Body of pancreas (tissue), 4 donors: Measurements from ENCODE around the gene VPS39. TPM values are rescaled to one million over a fixed set of nuclear protein-coding genes. Genes with fewer than 3 reads are reported as not detected.

Experiments used
- ATAC-seq: fragments of 150-250 bp; one replicate; pipeline ENCODE4 v1.9.1; 2016
- DNase-seq, 4 donors: peaks; one replicate each; pipeline ENCODE4 v3.0.0-alpha.2; 2019
- H3K27ac ChIP-seq, 4 donors: fragments of 200-600 bp; sonication (generic); 1 replicate in 3 of 4; 2 replicates in 1 of 4; pipeline versions ENCODE4 v1.5.1 to v1.6.1; 2016 to 2019; ENCODE audit warnings: mild to moderate bottlenecking in 1 of 4, mixed read lengths in 1 of 4, moderate library complexity in 1 of 4
- H3K27me3 ChIP-seq, 2 donors: fragments of 200-600 bp; sonication (generic); one replicate each; pipeline ENCODE4 v1.6.0; 2016; ENCODE audit warnings: mild to moderate bottlenecking in 1 of 2
- H3K36me3 ChIP-seq, 2 donors: fragments of 200-600 bp; sonication (generic); replicated peaks in 1 of 2; 2 replicates each; pipeline ENCODE4 v1.5.1; 2016; ENCODE audit warnings: low read depth in 2 of 2; ENCODE audit not compliant: insufficient read depth in 1 of 2
- H3K4me1 ChIP-seq: fragments of 200-600 bp; sonication (generic); one replicate; pipeline ENCODE4 v1.6.0; 2016
- H3K4me3 ChIP-seq, 2 donors: fragments of 200-600 bp; sonication (generic); 1 replicate in 1 of 2; 2 replicates in 1 of 2; pipeline ENCODE4 v1.5.1; 2016 to 2019
- H3K9me3 ChIP-seq, 3 donors: fragments of 200-600 bp; sonication (generic); 1 replicate in 2 of 3; 2 replicates in 1 of 3; pipeline ENCODE4 v1.5.1; 2016
- CTCF ChIP-seq, 7 experiments: fragments of 450-650 bp in 4 of 7; fragments of 200-600 bp in 3 of 7; sonication (generic) in 3 of 7; IDR thresholded peaks; one replicate each; pipeline ENCODE4 v1.5.1; 2016 to 2019; ENCODE audit warnings: antibody characterized with exemption in 7 of 7
- POLR2A ChIP-seq, 3 donors: fragments of 450-650 bp; IDR thresholded peaks; one replicate each; pipeline ENCODE4 v1.6.1; 2016; ENCODE audit warnings: antibody characterized with exemption in 3 of 3, mild to moderate bottlenecking in 2 of 3
- WGBS, 2 donors: methylation state at CpG; one replicate each; pipeline ENCODE4 v1.1.5; 2017; 5-methylcytosine and 5-hydroxymethylcytosine counted together
- intact Hi-C: fragments of 100-400 bp; cut with DNase I; formaldehyde crosslinking; loops from one replicate; pipeline ENCODE4 v1.15.1; 2023
- total RNA-seq, 2 donors: library from RNA; depleted of rRNA; stranded (reverse); fragments of >200 nt; gene quantifications; one replicate each; pipeline ENCODE4 v1.1.0, GENCODE V29; 2016

Gene VPS39
- total RNA-seq, 2 donors from 2014 or later = 48.5 to 133 TPM

- ATAC-seq (no peak), DNase-seq (no peak)
- H3K27me3 ChIP-seq = no peaks in the 10 kb centered on the region
- intact Hi-C loops = no loop called here
- H3K4me1 ChIP-seq = peaks cover 16% of the 10 kb centered on the region
- TF ChIP-seq POLR2A (IDR thresholded peaks at IDR 0.05) (no peak), CTCF (IDR thresholded peaks at IDR 0.05) (no peak)
- no peak overlapping the region for H3K4me3 ChIP-seq
- no peaks in the 10 kb centered on the region for H3K9me3 ChIP-seq
- 94 to 96% methylated on average over 14 of the region's 14 CpGs for WGBS, 2 donors
- H3K36me3 ChIP-seq = peaks cover 0 to 2% of the 10 kb centered on the region in 2 donors
- H3K27ac ChIP-seq = no peak overlapping the region
Measured at GRCh38 chr15:42154956-42155355, 53.1 kb downstream of the VPS39 start.

GRCh38 chr15:42154212-42154941 is 53.7 kb downstream of the VPS39 start:
- no peaks in the 10 kb centered on the region for H3K9me3 ChIP-seq
- no peak overlapping the region for H3K4me3 ChIP-seq
- H3K4me1 ChIP-seq = peaks cover 16% of the 10 kb centered on the region
- TF ChIP-seq CTCF (IDR thresholded peaks at IDR 0.05) (no peak), POLR2A (IDR thresholded peaks at IDR 0.05) (no peak)
- ATAC-seq (no peak), DNase-seq (no peak)
- no peaks in the 10 kb centered on the region for H3K36me3 ChIP-seq
- no peak overlapping the region for H3K27ac ChIP-seq
- intact Hi-C loops = no loop called here
- WGBS, 2 donors = 89 to 97% methylated on average over 10 to 16 of the region's 16 CpGs
- no peaks in the 10 kb centered on the region for H3K27me3 ChIP-seq

- ATAC-seq (no peak), DNase-seq (no peak)
- WGBS, 2 donors = 79 to 85% methylated on average over 4 of the region's 4 CpGs
- Histone ChIP-seq H3K4me3 (no peak overlapping the region), H3K27ac (no peak overlapping the region), H3K27me3 (no peaks in the 10 kb centered on the region), H3K4me1 (peaks cover 16% of the 10 kb centered on the region), H3K9me3 (no peaks in the 10 kb centered on the region), H3K36me3 (no peaks in the 10 kb centered on the region)
- intact Hi-C loops = no loop called here
- TF ChIP-seq CTCF (IDR thresholded peaks at IDR 0.05) = no peak
- TF ChIP-seq POLR2A (IDR thresholded peaks at IDR 0.05) = no peak
Measured at GRCh38 chr15:42153874-42154211, 54.3 kb downstream of the VPS39 start.

GRCh38 chr15:42152921-42153698 is 55.0 kb downstream of the VPS39 start:
- peaks cover 16% of the 10 kb centered on the region for H3K4me1 ChIP-seq
- ATAC-seq = no peak
- intact Hi-C loops = no loop called here
- H3K36me3 ChIP-seq = no peaks in the 10 kb centered on the region
- WGBS, 2 donors = 79 to 88% methylated on average over 6 to 11 of the region's 11 CpGs
- no peak for DNase-seq
- H3K4me3 ChIP-seq = no peak overlapping the region
- no peak for TF ChIP-seq CTCF (IDR thresholded peaks at IDR 0.05)
- TF ChIP-seq POLR2A (IDR thresholded peaks at IDR 0.05) = no peak
- no peaks in the 10 kb centered on the region for H3K27me3 ChIP-seq
- H3K9me3 ChIP-seq = no peaks in the 10 kb centered on the region
- H3K27ac ChIP-seq = no peak overlapping the region
